GM21717 (cell line): Measurements from ENCODE around the gene TNRC6B.

ENCODE experiments used
- ATAC-seq: cut with Tn5 transposase; IDR thresholded peaks from one replicate; pipeline ENCODE4 v1.9.1; 2021; ENCODE audit warnings: mild to moderate bottlenecking, moderate library complexity; ENCODE audit not compliant: unreplicated experiment

TNRC6B gene

DNA sequence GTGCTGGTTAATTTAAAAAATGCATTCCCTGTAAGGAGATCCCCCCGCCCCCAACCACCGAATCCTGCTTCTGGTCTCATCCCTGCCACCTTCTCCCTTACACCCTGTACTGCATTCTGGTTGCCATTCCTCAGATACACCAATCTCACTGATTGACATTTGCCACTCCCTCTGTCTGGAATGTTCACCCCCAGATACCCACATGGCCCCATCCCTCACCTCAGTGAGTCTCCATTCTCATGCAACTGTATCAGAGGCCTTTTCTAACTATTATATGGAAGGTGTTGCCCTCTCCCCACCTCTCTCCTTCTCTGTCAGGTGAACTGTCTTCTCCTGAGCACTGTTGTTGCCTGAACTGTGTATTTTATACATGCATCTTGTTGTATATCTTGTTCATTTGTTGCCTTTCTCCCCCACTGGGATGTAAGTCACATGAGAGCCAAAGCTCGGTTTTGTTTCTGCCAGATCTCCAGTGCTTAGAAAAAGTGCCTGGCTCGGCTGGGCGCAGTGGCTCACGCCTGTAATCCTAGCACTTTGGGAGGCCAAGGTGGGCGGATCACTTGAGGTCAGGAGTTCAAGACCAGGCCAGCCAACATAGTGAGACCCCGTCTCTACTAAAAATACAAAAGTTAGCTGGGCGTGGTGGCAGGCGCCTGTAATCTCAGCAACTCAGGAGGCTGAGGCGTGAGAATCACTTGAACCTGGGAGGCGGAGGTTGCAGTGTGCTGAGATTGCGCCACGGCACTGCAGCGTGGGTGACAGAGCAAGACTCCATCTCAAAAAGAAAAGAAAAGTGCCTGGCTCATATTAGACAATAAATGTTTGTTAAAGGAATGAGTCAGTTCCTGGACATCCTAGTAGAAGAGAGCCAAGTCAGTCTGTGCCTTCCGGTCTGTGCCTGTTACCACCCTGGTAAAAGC, 61.0 kb downstream of the TNRC6B start:
- ATAC-seq: no peak

DNA sequence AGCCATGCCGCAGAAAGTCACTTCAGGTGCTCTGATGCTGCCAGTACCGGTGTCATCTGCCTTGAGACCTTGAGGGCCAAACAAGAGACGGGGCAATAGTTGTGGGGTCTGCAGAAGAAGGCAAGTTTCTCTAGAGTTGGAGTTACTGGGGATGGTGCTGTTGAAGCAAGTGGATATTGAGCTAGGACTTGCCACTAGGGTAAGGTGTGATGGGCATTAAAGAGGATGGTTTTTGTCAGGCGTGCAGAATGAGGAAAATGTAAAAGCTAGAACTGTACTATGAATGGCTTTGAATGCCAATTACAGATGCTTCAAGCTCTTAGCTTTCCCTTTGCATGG, 61.6 kb downstream of the TNRC6B start:
- ATAC-seq: no peak

DNA sequence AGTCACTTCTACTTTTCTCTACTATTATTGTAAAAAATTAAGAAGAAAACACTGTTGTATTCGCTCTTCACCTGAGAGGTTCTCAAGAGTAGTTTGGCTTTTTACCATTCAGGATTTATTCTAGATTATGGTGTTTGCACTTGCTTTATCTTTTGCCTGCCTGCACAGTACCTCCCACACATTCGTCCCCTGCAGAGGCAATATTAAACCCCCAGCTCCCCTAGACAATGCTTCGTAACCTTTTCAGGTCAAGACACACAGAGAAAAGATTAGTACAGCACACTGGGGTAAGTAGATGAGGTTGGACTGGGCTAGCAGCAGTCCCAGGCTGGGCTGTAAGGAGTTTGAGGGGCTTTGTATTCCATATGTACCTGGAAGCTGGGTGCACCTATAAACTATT, 62.4 kb downstream of the TNRC6B start:
- no peak for ATAC-seq

DNA sequence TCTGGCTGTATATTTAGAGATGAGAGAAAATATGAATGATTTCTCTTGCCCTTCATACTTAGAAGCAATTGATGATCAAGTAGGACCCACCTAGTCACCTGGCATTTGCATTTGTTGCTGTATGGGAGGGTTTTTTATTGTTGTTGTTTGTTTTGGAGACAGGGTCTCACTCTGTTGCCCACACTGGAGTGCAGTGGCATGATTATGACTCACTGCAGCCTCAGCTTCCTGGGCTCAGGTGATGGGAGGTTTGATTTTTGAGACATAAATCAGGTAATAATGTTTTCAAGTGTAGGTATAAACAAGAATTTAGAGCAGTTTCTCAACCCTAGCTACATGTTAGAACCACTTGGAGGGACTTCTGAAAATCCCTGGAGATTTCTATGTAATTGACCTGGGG, 63.0 kb downstream of the TNRC6B start:
- no peak for ATAC-seq

DNA sequence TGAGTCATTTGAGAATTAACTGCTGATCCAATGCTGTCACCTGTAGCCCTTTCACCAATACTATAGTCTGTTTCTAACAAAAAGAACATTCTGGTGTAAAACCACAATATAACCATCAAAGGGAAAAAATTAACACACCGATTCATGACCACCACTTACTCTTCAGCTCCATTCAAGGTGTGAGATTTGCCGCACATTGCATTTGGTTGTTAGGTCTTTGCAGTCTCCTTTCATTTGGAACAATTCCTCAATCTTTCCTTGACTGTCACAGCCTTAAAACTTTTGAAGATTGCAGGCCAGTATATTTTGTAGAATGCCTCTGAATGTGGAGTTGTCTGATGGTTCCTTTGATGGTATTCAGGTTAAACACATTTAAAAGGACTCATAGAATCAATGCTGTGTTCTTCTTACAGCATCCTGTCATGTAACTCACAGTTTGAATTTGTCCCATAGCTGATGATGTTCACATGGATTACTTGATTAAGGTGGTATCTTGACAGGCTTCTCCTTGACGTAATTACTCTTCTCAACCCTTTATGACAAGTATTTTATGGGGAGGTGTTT, 63.6 kb downstream of the TNRC6B start:
- ATAC-seq: no peak

DNA sequence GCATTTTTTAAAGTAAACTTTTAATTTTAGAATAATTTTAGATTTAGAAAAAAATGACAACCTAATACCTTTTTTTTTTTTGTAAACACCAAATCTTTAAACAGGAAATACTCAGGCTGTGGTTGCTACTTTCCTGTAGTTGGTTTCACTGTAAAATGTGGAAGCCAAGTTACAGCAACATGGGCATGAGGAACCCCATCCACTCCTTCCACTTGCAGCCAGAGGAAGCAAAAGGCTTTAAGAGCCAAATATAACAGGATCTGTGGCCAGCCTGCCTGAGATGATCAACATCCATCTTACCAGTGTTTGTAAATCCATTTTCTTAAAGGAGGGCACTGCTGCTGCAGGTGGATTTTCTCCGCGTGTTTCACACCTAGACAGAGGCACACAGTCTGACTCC, 66.2 kb downstream of the TNRC6B start:
- ATAC-seq: no peak

DNA sequence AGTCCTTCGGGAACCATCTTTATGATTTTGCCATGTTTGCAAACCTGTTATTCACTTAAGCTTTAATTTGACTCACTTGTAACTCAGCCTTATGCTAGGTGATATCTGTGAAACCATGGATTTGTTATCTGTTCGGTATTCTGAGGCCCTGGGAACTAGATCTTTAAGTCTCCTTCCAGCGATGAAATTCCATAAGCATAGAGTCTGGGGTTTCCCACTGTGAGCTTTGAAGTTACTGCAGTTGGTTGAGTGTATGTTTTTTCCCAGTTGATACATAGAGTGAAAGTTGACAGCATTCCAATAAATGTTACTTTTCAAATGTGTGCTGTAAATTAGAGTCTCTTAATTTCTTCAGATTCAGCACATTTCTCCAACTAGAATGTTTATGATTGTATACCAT, 66.9 kb downstream of the TNRC6B start:
- ATAC-seq: no peak

DNA sequence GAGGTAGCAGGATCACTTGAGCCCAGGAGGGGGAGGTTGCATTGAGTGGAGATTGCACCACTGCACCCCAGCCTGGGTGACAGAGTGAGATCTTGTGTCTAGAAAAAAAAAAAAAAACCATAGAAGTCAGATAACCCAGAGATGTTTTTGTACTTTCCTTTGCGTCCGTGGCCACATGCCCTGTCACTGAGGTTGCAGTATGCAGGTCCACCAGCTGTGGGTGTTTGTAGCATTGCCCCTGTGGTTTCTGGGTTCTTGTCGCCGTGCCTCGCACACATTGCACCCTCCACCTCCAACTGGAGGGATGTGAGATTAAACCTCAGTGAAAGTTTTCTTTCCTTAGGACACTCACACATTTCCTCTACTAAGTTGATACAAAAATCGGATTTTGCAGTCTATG, 70.3 kb downstream of the TNRC6B start:
- no peak for ATAC-seq

DNA sequence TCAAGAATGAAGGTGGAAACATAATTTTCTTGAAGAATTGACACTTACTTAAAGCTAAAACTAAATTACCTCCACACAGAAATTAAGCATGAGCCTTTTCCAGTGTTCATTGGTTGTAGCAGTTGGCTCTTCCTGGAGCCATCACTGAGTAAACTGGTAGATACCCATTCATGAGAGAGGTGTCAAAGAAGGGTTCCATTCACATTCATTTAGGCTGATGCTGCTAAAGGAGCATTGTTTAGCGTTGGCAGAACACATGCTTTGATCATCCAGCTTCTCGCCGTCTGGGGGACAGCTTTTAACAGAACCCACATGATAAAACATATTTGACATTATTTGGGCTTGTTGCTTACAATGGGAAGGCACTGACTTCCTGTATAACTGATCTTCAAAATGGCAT, 71.6 kb downstream of the TNRC6B start:
- ATAC-seq: no peak

DNA sequence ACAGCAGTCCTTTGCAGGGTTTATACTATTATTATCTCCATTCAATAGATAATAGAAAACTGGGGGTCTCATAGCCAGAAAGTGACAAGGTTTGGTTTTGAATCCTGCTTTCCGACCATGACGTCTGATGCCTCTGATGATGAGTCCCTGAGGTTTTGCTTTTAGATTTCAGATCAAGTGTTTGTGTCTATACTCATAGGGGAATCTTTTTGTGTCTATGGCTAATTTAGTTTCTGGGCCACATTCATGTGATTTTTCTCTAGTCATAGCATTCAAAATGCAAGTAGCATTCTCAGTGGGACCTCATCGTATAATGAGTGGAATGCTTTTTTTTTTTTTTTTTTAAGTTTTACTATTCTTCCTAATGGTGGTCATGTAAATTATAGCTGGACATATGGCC, 72.9 kb downstream of the TNRC6B start:
- ATAC-seq: no peak

DNA sequence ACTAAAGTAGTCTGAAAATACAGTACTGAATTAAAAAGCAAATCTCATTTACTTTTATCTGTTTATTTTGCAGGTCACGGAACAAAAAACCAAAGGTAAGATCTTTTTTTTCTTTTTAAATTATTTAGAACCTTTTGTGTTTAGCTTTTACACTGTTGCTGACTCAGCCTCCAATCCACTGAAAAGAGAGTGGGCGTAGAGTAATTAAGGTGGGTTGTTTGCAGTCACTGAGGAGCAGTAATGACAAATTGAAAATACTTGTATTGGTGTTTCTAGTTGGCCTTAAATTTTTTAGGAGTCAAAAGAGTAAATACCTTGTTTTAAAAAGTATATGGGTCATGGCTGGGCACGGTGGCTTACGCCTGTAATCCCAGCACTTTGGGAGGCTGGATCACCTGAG, 73.4 kb downstream of the TNRC6B start:
- no peak for ATAC-seq

DNA sequence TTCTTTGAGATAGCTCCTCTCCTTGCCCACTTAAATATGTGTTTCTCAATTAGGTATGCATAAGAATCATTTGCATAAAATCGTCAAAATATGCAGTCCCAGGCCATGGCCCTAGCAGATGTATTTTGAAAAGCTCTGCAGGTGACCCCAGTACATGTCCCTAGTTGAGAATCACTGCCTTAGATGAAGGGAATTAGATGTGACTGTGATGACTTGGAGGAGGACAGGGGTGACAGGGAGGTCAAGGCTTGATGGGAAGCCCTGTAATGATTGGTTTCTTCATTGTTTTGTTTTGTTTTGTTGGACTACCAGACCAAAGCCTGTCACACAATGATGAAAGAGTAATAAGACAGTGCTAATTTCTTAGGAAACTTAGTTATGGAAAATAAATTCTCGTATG, 74.4 kb downstream of the TNRC6B start:
- no peak for ATAC-seq

DNA sequence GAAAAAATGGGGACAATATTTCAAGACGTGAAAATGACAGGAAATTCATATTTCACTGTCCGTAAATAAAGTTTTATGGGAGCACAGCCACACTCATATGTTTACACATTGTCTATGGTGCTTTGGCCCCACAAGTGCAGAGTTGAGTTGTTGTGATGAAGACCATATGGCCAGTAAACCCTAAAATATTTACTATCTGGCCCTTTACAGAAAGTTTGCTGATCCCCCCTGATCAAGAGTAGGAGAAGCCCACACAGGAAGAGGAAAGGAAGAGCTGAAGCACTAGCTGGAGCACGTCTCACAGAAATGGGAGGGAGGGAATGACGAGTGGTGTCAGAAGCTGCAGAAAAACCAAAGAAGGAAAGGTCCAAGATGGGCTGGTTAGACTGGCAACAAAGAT, 78.8 kb downstream of the TNRC6B start:
- ATAC-seq: no peak

DNA sequence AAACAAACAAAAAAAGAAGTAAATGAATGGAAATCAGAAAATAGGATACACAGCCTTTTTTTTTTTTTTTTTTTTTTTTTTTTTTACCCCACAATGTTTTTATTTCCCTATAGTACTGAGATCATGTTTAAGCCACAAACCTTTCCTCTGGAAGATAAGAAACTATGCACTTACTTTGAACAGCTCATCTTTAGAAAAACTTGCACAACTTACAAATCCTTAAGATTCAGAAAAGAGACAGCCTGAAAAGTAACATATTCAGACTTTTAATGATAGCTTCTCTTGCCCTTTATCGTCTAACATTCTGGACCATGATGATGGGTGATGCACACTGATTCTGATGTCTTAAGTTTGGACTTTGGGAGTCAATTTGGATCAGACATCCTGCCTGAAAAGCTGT, 80.3 kb downstream of the TNRC6B start:
- ATAC-seq: no peak

DNA sequence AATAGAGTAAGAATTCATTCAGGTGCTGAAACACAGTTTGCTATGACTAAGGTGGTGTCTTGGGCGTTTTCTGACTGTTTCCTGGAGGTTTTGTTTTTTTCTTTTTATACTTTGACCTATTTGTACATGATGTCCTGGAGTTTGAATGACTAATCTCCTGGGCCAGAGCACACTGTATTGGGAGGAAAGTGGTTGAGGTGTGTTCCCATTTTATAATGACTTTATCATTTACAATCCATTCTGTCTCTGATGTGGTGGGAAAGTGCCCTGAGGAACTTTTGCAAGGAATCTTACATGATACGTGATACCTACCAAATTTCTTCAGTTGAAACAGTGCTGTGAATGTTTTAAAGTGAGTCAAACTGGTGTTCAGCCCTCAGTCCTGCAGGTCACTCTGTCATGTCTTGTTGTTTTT, 80.8 kb downstream of the TNRC6B start:
- no peak for ATAC-seq

DNA sequence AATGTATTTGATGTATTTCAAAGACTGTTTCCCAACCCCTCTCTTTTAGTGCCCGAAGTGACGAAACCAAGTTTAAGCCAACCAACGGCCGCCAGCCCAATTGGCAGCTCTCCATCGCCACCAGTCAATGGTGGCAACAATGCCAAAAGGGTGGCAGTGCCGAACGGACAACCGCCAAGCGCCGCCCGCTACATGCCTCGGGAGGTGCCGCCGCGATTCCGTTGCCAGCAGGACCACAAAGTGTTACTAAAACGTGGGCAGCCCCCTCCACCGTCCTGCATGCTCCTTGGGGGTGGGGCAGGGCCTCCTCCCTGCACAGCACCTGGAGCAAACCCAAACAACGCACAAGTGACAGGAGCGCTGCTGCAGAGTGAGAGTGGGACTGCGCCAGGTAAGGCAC, 84.1 kb downstream of the TNRC6B start:
- no peak for ATAC-seq

DNA sequence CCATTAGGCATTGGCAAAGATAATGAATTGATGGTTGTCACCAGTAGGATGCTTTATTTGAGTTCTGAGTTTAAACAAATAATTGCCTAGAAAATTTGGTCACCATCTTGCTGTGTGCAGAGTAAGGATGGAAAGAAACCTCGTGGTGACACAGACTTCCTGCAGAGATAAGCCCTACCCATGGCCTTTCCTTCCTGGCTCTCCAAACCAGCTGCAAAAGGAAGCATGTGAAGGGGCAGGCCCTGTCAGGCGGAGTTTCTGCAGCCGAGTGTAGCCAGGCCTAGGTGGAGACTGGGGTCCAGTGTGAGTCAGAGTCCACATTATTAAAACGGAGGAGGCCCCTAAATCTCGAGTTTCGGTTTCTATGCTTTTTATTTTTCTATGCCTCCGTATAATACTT, 85.5 kb downstream of the TNRC6B start:
- no peak for ATAC-seq

DNA sequence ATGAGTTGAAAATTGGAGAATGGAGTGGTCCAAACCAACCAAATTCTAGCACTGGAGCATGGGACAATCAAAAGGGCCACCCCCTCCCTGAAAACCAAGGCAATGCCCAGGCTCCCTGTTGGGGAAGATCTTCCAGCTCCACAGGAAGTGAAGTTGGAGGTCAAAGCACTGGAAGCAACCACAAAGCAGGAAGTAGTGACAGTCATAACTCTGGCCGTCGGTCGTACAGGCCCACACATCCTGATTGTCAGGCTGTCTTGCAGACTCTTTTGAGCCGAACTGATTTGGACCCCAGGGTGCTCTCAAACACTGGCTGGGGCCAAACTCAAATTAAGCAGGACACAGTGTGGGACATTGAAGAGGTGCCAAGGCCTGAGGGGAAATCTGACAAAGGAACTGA, 88.1 kb downstream of the TNRC6B start:
- ATAC-seq: no peak

DNA sequence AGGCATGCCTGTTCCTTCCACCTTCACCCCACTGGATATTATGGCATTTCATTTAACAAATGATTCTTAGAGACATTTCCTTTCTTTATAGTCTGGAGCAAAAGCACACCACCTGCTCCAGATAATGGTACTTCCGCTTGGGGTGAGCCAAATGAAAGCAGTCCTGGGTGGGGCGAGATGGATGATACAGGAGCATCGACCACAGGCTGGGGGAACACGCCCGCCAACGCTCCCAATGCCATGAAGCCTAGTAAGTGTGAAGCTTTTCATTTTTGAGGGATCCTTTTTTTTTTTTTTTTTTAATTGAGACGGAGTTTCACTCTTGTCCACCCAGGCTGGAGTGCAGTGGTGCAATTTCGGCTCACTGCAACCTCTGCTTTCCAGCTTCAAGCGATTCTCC, 92.3 kb downstream of the TNRC6B start:
- no peak for ATAC-seq

DNA sequence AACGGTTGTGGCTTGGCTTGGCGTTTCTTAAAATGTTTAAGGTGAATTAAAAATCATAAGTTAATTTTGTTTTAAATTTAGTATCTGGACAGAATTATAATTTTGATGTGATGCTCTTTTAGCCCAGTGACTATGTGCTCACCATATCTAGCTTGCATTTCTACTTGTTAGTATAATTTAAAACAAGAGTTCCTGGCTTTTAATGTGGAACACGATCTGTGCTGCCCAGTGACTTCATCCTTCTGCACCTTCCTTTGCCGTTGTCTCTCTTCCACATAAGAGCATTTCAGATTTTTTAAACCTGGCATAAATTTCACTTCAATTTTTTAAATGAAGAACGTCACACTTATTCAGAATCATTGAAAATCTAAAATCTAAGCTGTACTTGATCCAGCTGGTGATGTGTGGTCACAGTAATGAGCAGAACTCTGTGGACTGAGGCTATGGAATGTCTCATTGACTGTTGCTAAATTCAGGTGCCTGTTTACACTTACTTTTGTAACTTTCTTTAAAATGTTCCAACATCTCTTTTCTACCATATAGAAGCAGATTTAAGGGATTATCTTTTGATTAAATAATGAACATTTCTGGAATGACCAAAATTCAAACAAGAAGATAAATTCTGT, 93.1 kb downstream of the TNRC6B start:
- no peak for ATAC-seq

DNA sequence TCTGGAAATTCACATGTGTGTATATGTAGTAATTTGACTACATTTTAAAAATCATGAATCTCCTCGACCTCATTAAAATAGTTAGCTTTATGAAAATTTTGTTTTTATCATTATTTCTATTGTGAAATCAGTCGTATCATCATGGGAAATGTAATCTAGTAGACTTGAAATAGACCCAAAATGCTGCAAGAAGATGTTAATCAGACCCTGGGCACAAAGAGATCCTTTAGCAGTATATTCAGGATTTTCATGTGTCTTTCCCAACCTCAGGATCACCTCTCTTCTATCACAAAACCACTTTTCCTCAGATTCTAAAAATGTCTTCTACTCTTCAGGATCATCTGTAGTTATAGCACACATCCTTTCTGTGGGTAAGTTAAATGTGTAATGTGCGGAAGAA, 93.7 kb downstream of the TNRC6B start:
- no peak for ATAC-seq

DNA sequence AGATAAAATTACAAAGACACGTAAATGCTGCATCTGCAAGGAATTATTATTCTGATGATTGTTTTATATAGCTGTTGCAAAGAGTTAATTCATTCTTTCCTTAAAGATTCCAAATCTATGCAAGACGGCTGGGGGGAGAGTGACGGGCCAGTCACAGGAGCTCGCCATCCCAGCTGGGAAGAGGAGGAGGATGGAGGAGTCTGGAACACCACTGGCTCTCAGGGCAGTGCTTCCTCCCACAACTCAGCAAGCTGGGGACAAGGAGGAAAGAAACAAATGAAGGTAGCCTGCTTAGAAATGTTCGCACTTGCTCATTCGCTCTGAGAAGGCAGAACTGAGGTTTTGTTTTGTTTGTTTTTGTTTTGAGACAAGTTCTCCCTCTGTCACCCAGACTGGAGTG, 95.6 kb downstream of the TNRC6B start:
- no peak for ATAC-seq
